Thyroid gland (tissue), 4 donors: ENCODE measurements around the gene HTRA3.

ENCODE experiments used
- POLR2A ChIP-seq, 2 donors: fragments of 450-650 bp; IDR thresholded peaks; one replicate each; pipeline ENCODE4 v1.6.1; 2017; ENCODE audit warnings: antibody characterized with exemption in 2 of 2, mild to moderate bottlenecking in 2 of 2, moderate library complexity in 1 of 2
- TF ChIP-seq, protein P1 (sequence below), 6 experiments: fragments of 200-600 bp in 3 of 6; fragments of 450-650 bp in 3 of 6; sonication (generic) in 3 of 6; IDR thresholded peaks; one replicate each; pipeline ENCODE4 v1.5.1; 2016 to 2019; ENCODE audit warnings: antibody characterized with exemption in 6 of 6, mild to moderate bottlenecking in 2 of 6, inconsistent platforms in 1 of 6, moderate library complexity in 1 of 6

DNA sequence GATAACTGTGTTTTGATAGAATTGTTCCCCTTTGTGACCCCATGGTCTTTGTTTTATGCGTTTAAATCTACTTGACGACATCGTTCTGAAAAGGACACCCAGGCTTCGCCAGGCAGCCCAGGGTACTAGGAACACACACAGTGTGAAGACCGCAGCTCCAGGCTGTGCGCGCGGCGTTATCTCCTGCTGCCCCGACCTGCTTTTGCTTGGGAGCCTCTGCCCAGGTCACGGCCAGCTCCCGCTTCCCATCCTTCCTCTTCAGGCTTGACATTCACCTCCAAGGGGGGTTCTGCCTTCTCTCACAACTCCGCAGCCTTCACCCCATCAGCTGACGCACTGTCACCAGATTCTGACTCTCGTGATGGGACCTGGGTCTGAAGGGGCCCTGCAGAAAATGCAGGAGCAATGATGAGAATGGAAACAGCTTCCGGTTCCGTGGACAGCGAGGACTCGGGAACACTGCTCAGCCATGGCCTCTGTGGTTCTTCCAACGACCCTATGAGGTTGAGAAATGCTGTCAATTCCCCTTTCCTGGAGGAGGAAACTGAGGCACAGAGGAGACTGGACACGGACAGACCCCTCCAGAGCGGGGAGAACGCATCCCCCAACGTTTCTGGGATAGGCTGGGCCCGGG lies 536 bp upstream of the HTRA3 start:
- TF ChIP-seq, protein P1, sequence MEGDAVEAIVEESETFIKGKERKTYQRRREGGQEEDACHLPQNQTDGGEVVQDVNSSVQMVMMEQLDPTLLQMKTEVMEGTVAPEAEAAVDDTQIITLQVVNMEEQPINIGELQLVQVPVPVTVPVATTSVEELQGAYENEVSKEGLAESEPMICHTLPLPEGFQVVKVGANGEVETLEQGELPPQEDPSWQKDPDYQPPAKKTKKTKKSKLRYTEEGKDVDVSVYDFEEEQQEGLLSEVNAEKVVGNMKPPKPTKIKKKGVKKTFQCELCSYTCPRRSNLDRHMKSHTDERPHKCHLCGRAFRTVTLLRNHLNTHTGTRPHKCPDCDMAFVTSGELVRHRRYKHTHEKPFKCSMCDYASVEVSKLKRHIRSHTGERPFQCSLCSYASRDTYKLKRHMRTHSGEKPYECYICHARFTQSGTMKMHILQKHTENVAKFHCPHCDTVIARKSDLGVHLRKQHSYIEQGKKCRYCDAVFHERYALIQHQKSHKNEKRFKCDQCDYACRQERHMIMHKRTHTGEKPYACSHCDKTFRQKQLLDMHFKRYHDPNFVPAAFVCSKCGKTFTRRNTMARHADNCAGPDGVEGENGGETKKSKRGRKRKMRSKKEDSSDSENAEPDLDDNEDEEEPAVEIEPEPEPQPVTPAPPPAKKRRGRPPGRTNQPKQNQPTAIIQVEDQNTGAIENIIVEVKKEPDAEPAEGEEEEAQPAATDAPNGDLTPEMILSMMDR (IDR thresholded peaks at IDR 0.05): no peak
- TF ChIP-seq POLR2A (IDR thresholded peaks at IDR 0.05): no peak
